Aorta (tissue), 5 donors: ENCODE measurements around the gene GALNT10. TPM values are rescaled to one million over a fixed set of nuclear protein-coding genes. Genes with fewer than 3 reads are reported as not detected.

ENCODE experiments used
- ATAC-seq: fragments of 200-7000 bp; cut with Tn5 transposase; one replicate; pipeline ENCODE4 v1.9.1; 2022; ENCODE audit warnings: moderate library complexity; ENCODE audit not compliant: low FRiP score
- DNase-seq, 2 donors: peaks; one replicate each; pipeline ENCODE4 v3.0.0-alpha.2; 2020
- H3K27ac ChIP-seq, 2 donors: one replicate each; pipeline ENCODE4 v1.5.1; 2013; ENCODE audit warnings: low read length in 2 of 2, mild to moderate bottlenecking in 2 of 2, moderate library complexity in 2 of 2, control low read depth in 1 of 2, inconsistent platforms in 1 of 2, low read depth in 1 of 2
- H3K27me3 ChIP-seq, 2 donors: one replicate each; pipeline ENCODE4 v1.6.1; 2013; ENCODE audit warnings: control low read depth in 1 of 2, low read length in 1 of 2, mild to moderate bottlenecking in 1 of 2, moderate library complexity in 1 of 2; ENCODE audit not compliant: insufficient read depth in 2 of 2, control insufficient read depth in 1 of 2
- H3K36me3 ChIP-seq, 2 donors: one replicate each; pipeline ENCODE4 v1.6.1; 2013; ENCODE audit warnings: control low read depth in 1 of 2, low read length in 1 of 2, mild to moderate bottlenecking in 1 of 2; ENCODE audit not compliant: insufficient read depth in 2 of 2, control insufficient read depth in 1 of 2
- H3K4me1 ChIP-seq, 2 donors: one replicate each; pipeline ENCODE4 v1.6.1; 2013; ENCODE audit warnings: low read length in 2 of 2, control low read depth in 1 of 2, mild to moderate bottlenecking in 1 of 2, moderate library complexity in 1 of 2; ENCODE audit not compliant: insufficient read depth in 2 of 2, control insufficient read depth in 1 of 2
- H3K4me3 ChIP-seq, 2 donors: one replicate each; pipeline ENCODE4 v1.5.1; 2013; ENCODE audit warnings: low read length in 2 of 2, control low read depth in 1 of 2, mild to moderate bottlenecking in 1 of 2
- H3K9me3 ChIP-seq: one replicate; pipeline ENCODE4 v1.6.1; 2013; ENCODE audit warnings: mild to moderate bottlenecking, low read length; ENCODE audit not compliant: control insufficient read depth
- WGBS, 2 donors: extraction: QIAGEN DNeasy Blood & Tissue Kit; methylation state at CpG; one replicate each; pipeline ENCODE4 v1.1.7; 2013; 5-methylcytosine and 5-hydroxymethylcytosine counted together
- intact Hi-C, 2 donors: fragments of 100-400 bp; cut with DNase I; formaldehyde crosslinking; loops; one replicate each; pipeline versions ENCODE4 v1.14.2 to v1.15.0; 2022
- polyA plus RNA-seq, 2 donors: library from polyadenylated mRNA; stranded (reverse); fragments of 200-250 nt; gene quantifications; one replicate each; pipeline ENCODE4 v1.2.3, GENCODE V29; 2013
- total RNA-seq, 2 donors: library from RNA; stranded (reverse); fragmentation: NEBNext Ultra II Directional; extraction: Animal tissue kit (Norgen Biotek cat#: 25700); gene quantifications; one replicate each; pipeline ENCODE4 v1.2.1, GENCODE V29; 2021
- donor health status: healthy with polysubstance abuse.
- donor health status: Bipolar disorder and iron deficiency.
- donor health status: DM: no; HTN: no; CAD: no.
- donor health status: DM: no; HTN: no; CAD: no.
- donor health status: DM: yes; HTN: yes; CAD: no.

GALNT10 gene
- total and polyA plus RNA-seq, 4 donors, result 9.1 to 44.2 (median 26.7) TPM

DNA sequence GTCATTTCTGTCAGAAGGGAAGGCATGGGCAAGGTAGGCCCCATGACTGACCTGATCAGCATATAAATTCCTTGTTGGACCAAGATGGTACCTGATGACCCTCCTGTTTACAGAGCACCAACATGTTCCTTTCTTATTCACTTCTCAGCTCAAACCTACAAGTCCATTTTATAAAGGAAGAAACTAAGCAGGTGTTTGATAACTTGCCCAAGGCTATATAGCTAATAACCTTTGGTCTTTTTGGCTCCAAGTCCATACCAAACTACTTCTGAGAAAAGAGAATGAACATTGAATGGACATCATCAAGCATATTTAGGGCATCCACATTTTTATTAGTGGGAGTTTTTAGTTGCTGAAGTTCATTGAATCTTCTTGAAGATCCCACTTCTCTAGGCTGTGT is 125.2 kb downstream of the GALNT10 start:
- intact Hi-C loops, result no loop called here
- Histone ChIP-seq H3K36me3 (no peaks in the 10 kb centered on the region), H3K9me3 (no peaks in the 10 kb centered on the region), H3K4me1 (peaks cover 2 to 3% of the 10 kb centered on the region in 2 donors), H3K27me3 (no peaks in the 10 kb centered on the region), H3K4me3 (no peak overlapping the region), H3K27ac (peak overlapping the region in 1 of 2 donors; percentile 46)
- no peak for DNase-seq
- ATAC-seq, result no peak

DNA sequence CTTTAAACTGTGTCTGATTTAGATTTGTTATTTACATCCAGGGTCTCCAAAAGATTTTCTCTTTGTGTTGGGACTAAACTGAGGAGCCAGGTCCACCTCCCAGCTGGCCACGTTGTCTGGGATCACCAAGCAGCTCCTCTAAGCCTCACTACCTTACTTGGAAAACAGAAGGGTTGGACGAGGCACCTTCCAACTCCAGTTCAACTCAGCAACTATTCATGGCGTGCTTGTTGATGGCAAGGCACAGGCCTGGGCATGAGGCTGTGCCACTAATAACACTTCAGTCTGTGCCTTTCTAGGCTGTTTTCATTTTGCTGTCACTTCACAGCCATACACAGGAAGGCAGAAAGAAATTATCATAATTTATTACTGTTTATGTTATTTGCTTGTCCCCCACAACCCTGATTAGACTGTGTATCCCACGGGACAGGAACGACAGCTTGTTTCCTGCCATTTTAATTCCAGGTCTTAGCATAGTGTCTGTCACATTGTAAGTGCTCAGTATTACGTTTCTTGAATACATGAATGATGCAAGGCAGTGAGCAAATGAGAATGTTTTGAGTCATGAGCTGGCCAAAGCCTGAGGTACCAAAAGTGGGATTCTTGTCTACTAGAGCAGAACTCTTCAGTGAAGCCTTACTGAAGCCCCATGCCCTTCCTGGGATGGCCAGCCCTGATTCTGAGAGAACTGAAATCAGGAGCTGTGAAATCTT is 125.8 kb downstream of the GALNT10 start:
- 4 to 12% methylated on average over 6 of the region's 6 CpGs for WGBS, 2 donors
- intact Hi-C loops, result no loop called here
- no peak overlapping the region for H3K4me3 ChIP-seq
- peak overlapping the region; percentile 1 to 55 for H3K27ac ChIP-seq
- H3K27me3 ChIP-seq, result no peaks in the 10 kb centered on the region
- ATAC-seq, result no peak
- peaks cover 2 to 3% of the 10 kb centered on the region in 2 donors for H3K4me1 ChIP-seq
- no peaks in the 10 kb centered on the region for H3K9me3 ChIP-seq
- H3K36me3 ChIP-seq, result no peaks in the 10 kb centered on the region
- DNase-seq, result no peak

DNA sequence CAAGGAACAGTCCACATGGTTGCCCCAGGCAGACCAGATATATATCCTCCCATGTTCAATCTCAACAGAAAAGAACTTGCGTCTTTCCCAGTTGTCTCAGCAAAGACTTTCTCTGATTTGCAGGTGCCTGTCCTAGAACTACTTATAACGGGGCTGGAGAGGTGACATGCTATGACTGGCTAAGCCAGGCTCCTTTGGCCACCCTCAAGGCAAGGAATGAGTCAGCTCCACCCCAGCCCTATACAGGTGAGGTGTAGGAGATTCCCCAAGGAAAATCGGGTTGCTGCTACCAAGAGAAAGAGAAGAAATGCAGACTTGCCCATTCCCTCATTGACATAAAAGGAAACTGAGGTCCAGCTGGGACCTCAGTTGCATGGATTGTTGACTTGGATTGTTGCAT is 127.4 kb downstream of the GALNT10 start:
- intact Hi-C loops, result no loop called here
- no peak for DNase-seq
- 89% methylated on average over 3 of the region's 3 CpGs for WGBS, 2 donors

DNA sequence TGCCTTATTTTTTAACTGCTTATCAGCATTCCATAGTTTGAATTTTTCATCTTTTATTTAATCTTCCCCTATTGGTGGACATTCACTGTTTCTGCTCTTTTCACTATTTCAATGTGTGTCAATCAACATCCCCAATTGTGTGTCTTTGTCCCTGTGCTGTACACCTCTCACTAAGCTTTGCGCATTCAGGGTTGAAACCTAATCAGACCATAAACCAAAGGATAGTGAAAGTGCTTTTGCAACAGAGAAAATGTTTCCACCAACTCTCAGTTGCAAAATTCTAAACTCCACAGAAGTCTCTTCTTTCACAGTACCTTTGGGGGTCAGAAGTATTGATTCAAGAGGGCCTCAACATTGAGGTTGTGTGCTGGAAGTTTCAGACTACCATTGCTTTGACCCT is 128.2 kb downstream of the GALNT10 start:
- ATAC-seq (no peak), DNase-seq (no peak)
- Histone ChIP-seq H3K27ac (no peak overlapping the region), H3K36me3 (no peaks in the 10 kb centered on the region), H3K4me3 (no peak overlapping the region), H3K27me3 (no peaks in the 10 kb centered on the region), H3K4me1 (peaks cover 2 to 3% of the 10 kb centered on the region in 2 donors), H3K9me3 (no peaks in the 10 kb centered on the region)
- intact Hi-C loops, result no loop called here
- WGBS, 2 donors, result 98% methylated on average over 1 of the region's 1 CpG

More for the DNA sequence above, 127.4 kb downstream of the GALNT10 start:
- H3K36me3 ChIP-seq, result no peaks in the 10 kb centered on the region
- ATAC-seq, result no peak
- no peak overlapping the region for H3K4me3 ChIP-seq
- H3K4me1 ChIP-seq, result peaks cover 2 to 3% of the 10 kb centered on the region in 2 donors
- H3K9me3 ChIP-seq, result no peaks in the 10 kb centered on the region
- H3K27ac ChIP-seq, result no peak overlapping the region
- H3K27me3 ChIP-seq, result no peaks in the 10 kb centered on the region

DNA sequence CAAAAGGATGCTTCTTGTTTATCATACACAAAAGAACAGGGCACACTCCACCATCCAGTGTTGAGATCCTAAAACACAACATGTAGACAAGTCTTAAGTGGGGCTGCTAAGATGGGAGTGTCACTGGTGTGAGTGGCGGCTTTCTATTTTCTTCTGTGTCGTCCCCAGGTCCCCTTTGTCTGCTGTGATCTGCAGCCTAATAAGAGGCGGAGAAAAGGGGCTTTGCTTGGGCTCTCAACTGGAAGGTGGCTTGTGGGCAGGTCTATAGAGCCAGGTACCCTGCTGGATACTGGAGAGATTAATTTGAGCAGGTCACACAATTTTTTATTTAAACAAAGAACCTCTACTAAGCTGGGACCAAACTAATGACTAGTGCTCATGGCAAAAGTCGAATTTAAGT is 129.2 kb downstream of the GALNT10 start:
- H3K36me3 ChIP-seq, result no peaks in the 10 kb centered on the region
- ATAC-seq (no peak), DNase-seq (no peak)
- no peak overlapping the region for H3K4me3 ChIP-seq
- H3K27me3 ChIP-seq, result no peaks in the 10 kb centered on the region
- H3K4me1 ChIP-seq, result peaks cover 2 to 3% of the 10 kb centered on the region in 2 donors
- intact Hi-C loops, result no loop called here
- H3K27ac ChIP-seq, result no peak overlapping the region
- no peaks in the 10 kb centered on the region for H3K9me3 ChIP-seq
- WGBS, 2 donors, result 75 to 78% methylated on average over 4 of the region's 4 CpGs

DNA sequence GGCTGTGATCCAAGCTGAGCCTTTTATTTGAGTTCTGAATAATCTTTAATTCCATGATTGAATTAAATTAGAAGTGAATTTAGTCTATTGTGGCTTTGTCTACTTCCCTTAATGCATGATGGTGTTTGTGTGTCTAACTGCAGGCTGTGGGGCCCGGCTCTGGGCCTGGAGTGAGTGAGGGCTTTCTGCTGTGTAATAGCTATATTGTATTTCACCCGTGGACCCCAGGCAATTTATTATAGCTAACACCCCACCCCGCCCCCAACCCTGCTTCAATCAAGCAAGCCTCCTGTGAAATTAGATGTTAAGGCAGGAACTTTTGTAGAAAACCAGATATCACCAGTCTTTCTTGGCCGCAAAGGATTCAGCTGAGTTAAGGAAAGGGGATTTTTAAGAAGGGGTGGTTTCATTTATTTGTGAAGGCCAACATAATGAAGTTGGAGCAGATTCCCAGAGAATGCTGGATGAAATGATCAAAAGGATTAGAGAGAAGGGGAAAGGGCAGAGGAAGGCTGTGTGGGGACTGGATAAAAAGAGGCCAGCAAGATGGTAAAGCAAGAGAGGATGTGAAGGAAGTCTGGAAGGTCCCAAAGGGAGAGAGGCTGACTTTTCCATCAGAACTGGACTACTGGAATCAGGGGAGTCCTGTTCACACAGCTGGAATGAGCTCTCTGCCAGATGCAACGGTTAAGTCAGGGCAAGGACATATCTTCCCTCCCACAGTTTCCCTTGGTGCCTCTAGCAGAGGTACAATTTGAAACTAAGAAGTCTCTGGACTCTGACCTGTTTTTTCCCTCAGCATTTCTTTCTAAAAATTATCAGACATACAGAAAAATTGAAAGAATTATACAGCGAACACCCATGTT is 129.9 kb downstream of the GALNT10 start:
- H3K27me3 ChIP-seq, result no peaks in the 10 kb centered on the region
- no peaks in the 10 kb centered on the region for H3K9me3 ChIP-seq
- peaks cover 2 to 3% of the 10 kb centered on the region in 2 donors for H3K4me1 ChIP-seq
- intact Hi-C loops, result no loop called here
- H3K4me3 ChIP-seq, result no peak overlapping the region
- H3K27ac ChIP-seq, result no peak overlapping the region
- no peaks in the 10 kb centered on the region for H3K36me3 ChIP-seq
- DNase-seq (no peak), ATAC-seq (no peak)
- 69 to 71% methylated on average over 6 of the region's 6 CpGs for WGBS, 2 donors

DNA sequence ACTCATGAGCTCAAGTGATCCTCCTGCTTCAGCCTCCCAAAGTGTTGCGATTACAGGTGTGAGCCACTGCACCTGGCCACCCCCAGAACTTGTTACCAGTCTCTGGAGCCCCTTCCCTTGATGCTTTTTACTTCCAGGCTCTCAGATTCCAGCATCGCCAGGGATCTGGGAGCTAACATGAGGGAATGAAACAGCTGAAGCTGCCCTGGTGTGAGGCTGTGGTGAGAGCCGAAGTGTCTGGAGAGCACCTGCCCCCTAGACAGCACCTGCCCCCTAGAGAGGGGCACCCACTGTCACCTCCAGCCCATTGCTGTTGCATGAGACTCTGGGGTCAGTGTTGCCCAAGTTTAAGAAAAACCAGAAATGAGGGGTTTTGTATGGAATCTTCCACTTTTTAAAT is 131.0 kb downstream of the GALNT10 start:
- 77 to 96% methylated on average over 3 of the region's 3 CpGs for WGBS, 2 donors
- DNase-seq (no peak), ATAC-seq (no peak)
- Histone ChIP-seq H3K9me3 (no peaks in the 10 kb centered on the region), H3K4me3 (no peak overlapping the region), H3K27ac (no peak overlapping the region), H3K4me1 (peaks cover under 1 to 3% of the 10 kb centered on the region in 2 donors), H3K36me3 (no peaks in the 10 kb centered on the region), H3K27me3 (no peaks in the 10 kb centered on the region)
- intact Hi-C loops, result no loop called here

DNA sequence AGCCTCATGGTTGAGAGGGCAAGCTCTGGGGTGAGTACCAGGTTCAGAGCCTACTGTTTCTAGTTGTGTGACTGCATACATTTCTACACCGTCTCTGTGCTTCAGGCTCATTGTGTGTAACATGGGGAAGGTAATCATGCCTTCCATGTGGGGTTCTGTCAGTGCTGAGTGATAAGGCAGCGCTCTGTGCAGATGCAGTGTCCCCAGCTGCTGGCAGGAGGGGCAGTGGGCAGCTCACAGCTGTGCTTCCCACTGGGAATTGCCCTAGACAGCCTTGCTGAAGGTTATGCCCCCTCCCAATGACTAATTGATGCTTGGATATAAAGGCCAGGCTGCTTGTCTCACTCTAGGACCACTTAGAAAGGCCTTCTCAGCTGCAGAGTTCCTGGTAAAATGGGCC is 133.5 kb downstream of the GALNT10 start:
- intact Hi-C loops, result no loop called here
- no peaks in the 10 kb centered on the region for H3K27me3 ChIP-seq
- no peaks in the 10 kb centered on the region for H3K4me1 ChIP-seq
- DNase-seq, result no peak
- H3K27ac ChIP-seq, result no peak overlapping the region
- 91 to 97% methylated on average over 2 of the region's 2 CpGs for WGBS, 2 donors
- H3K36me3 ChIP-seq, result no peaks in the 10 kb centered on the region
- H3K9me3 ChIP-seq, result no peaks in the 10 kb centered on the region
- ATAC-seq, result peak; percentile 16
- H3K4me3 ChIP-seq, result no peak overlapping the region

DNA sequence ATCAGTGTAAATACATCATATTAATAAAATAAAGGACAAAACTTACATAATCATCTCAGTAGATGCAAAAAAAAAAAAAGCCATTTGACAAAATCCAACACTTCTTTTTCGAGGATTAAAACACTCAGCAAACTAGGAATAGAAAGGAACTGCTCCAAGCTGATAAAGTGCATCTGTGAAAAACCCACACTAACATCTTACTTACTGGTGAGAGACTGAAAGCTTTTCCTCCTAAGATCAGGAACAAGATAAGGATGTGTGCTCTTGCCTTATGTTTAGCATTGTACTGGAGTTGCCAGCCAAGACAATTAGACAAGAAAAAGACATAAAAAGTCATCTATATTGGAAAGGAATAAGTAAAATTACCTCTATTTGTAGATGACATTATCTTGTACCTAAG is 135.0 kb downstream of the GALNT10 start:
- ATAC-seq, result no peak
- Histone ChIP-seq H3K27me3 (no peaks in the 10 kb centered on the region), H3K9me3 (no peaks in the 10 kb centered on the region), H3K36me3 (peaks cover 0 to 1% of the 10 kb centered on the region in 2 donors), H3K4me1 (no peaks in the 10 kb centered on the region), H3K27ac (no peak overlapping the region), H3K4me3 (no peak overlapping the region)
- no peak for DNase-seq
- WGBS, 2 donors, result 89 to 90% methylated on average over 1 of the region's 1 CpG
- intact Hi-C loops, result no loop called here
